Activated T-cell treated with anti-CD3 and anti-CD28 coated beads for 4 hours (primary cell): ENCODE measurements around the gene RFX4.

Source experiments
- DNase-seq: peaks from one replicate; pipeline ENCODE4 v3.0.0-alpha.2; 2020

The RFX4 gene

DNA sequence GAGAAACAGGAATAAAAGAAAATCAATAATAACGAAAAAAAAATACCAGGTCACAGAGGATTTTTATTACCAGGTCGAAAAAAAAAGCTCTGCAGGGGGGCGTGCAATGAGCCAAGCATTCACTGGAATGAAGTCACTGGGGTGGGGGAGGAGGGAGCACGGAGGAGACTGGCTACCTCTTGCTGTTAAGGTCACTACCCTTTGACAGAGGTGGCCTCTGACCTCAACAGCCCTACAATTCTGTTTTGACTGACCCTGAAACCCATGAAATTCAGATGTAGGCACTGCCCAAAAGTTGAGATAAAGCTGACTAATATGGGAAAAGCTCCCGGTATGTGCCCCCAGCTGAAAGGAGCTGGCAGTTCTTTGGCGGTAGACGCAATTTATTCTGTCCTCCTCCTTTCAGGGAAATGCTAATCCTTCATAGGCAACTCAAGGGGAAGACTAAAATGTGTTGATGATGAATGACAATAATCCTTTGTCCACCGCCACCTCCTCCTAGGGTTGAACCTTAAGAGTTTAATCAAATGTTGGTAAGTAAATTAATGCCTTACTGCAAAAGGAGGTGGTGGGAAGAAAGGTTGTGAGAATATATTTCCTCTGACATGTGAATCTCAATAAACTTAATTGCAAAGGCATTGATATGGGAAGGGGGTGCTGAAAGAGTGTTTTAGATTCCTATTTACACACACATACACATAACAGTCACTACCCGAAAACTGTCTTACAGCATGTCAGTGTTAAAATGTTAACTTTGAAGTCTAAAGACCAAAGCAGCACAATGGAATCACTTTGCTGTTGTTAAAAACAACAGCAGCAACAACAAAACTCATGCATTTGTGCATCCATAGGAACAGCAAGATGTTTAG lies 185.4 kb downstream of the RFX4 start:
- DNase-seq: no peak

GRCh38 chr12:106769078-106769477 lies 186.3 kb downstream of the RFX4 start:
- DNase-seq: no peak

DNA sequence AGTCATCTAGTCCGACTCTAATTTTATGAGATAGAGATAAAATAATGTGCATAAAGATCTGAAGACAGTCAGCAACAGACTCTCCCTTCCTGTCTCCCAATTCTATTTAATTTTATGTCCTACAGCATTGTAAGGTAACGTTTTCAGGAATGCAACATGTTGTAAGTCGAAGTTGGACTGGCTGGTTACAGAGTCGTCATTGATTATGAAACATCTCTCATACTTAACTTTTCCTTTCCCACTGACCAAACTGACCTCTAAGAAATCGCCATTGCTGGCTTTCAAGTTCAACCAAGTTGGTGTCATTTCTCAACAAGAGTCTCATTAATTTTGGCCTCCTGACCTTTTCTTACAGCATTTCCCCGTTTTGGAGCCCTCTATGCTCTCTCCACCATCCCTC lies 186.7 kb downstream of the RFX4 start:
- DNase-seq: no peak

- DNase-seq: no peak
Measured at GRCh38 chr12:106771425-106771824, 188.6 kb downstream of the RFX4 start.

- no peak for DNase-seq
Measured at GRCh38 chr12:106773286-106774004, 190.6 kb downstream of the RFX4 start.

GRCh38 chr12:106774005-106774807 lies 191.4 kb downstream of the RFX4 start, which contains the start of gene RIC8B:
Gene RIC8B (plus strand): TSS chr12:106774682. CDS start chr12:106774746, 64 bp downstream.
- DNase-seq: peak; percentile 63

- no peak for DNase-seq
Measured at GRCh38 chr12:106774808-106775524, 192.2 kb downstream of the RFX4 start.

GRCh38 chr12:106776897-106777296 lies 194.1 kb downstream of the RFX4 start:
- DNase-seq: no peak

- no peak for DNase-seq
Measured at GRCh38 chr12:106780010-106780631, 197.3 kb downstream of the RFX4 start.

GRCh38 chr12:106782619-106783018 lies 199.8 kb downstream of the RFX4 start:
- DNase-seq: no peak

GRCh38 chr12:106783515-106783914 lies 200.7 kb downstream of the RFX4 start:
- DNase-seq: no peak

DNA sequence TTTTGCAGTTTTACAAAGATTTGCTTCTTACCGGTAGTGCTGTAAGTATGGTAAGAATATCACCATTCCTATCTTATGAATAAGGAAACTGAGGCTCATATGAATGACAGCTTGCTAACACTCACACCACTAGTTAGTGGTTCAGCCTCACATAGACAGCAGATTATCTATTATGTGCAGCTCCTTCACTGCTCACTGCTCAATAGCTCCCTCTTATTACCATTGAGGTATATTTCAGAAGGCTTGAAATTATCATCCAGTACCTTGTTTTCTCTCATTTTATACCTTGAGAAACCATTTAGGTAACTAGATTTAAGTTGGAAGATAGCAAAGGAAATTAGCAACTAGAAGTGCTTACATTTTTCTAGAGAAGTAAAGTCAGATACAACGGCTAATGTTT lies 207.2 kb downstream of the RFX4 start:
- DNase-seq: no peak

GRCh38 chr12:106791531-106791930 lies 208.7 kb downstream of the RFX4 start:
- no peak for DNase-seq

DNA sequence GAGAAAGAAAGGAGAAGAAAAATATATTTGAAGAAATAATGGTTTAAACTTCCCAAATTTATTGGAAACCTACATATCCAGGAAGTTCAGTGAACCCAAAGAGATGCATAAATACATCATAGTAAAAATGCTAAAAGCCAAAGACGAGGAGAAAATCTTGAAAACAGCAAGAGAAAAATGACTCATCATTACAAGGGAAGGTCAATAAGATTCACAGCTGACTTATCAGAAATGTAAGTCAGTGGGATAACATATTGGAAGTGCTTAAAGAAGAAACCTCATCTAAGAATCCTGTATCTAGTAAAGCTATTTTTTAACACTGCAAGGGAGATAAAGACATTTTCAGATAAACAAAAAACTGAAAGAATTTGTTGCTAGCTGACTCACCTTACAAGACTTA lies 211.6 kb downstream of the RFX4 start:
- no peak for DNase-seq

DNA sequence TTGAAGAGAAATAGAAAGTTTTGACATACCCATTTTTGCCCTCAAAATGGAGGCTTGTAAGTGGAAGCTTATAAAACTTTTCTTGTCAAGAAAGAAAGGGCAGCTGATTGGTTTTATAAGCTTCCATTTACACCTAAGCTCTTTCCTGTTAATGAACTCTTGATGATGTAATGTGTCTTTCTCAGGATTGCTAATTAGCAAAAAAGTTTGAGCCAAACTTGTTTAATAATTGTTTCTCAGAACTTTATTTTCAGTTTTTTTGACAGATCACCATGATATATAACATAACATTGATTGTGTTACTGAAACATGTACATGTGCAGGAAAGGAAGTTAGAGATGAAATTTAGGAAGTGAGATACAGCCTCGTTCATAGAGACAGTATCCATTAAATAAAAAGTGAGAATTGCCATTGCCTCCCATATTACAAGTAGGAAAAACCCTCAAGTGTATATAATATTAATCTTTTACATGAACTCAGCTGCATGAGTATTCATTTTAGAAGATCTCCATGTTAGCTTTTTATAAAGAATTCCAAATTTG lies 218.4 kb downstream of the RFX4 start:
- no peak for DNase-seq

DNA sequence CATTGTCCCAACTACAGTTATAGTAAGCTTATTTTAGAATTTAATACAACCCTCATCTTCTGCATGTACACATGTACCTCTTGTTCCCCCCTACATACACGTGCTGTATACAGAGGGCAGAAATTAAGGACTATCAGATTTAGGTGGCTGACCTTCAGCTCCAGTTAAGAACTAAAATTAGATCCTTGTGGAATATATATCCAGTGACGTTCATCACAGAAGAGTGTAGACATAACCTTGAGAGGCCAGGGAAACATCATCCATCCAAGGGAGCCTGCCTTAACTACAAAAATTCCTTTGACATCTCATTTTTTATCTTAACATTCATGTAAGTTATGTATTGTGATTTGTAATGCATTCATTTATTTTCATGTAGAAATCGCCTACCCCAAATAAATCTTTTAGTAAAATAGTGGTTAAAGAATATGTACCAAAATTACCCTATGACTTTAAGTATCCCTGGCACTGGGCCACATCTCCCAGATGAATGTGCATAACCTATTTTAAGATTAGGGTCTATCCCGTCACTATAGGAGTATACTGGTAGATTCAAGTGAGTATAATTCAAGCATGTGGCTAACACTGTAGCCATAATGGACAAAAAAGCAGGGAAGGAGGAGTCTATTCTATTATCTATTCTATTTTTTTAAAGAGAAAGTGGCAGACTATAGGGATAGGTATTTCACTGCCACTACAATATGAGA lies 219.2 kb downstream of the RFX4 start:
- no peak for DNase-seq

- no peak for DNase-seq
Measured at GRCh38 chr12:106804668-106805067, 221.9 kb downstream of the RFX4 start.
